Right lobe of liver (tissue), 6 donors: ENCODE results near the gene ARHGEF11. TPM values are rescaled to one million over a fixed set of nuclear protein-coding genes. Genes with fewer than 3 reads are reported as not detected.

Experiments
- ATAC-seq, 4 donors: fragments of 200-7000 bp; cut with Tn5 transposase; one replicate each; pipeline ENCODE4 v1.9.1; 2020; ENCODE audit warnings: mild to moderate bottlenecking in 4 of 4, moderate library complexity in 4 of 4
- DNase-seq, 3 donors: peaks; one replicate each; pipeline ENCODE4 v3.0.0-alpha.2; 2020
- H3K27ac ChIP-seq, 3 donors: fragments of 200-600 bp; one replicate each; pipeline ENCODE4 v1.8.0; 2022
- H3K27me3 ChIP-seq, 2 donors: fragments of 200-600 bp; one replicate each; pipeline ENCODE4 v1.8.0; 2022
- H3K36me3 ChIP-seq, 4 donors: fragments of 200-600 bp; sonication (generic) in 1 of 4; one replicate each; pipeline versions ENCODE4 v1.5.1 to v1.8.0; 2017 to 2022; ENCODE audit warnings: control low read depth in 1 of 4
- H3K4me1 ChIP-seq, 4 donors: fragments of 200-600 bp; sonication (generic) in 1 of 4; one replicate each; pipeline versions ENCODE4 v1.5.1 to v1.8.0; 2017 to 2022; ENCODE audit warnings: control low read depth in 1 of 4
- H3K4me3 ChIP-seq, 3 donors: fragments of 200-600 bp; one replicate each; pipeline ENCODE4 v1.8.0; 2022
- H3K9me3 ChIP-seq, 4 donors: fragments of 200-600 bp; sonication (generic) in 1 of 4; one replicate each; pipeline versions ENCODE4 v1.5.1 to v1.8.0; 2017 to 2022; ENCODE audit warnings: control low read depth in 1 of 4
- CTCF ChIP-seq, 4 donors: fragments of 200-600 bp in 3 of 4; fragments of 450-650 bp in 1 of 4; IDR thresholded peaks; one replicate each; pipeline versions ENCODE4 v1.5.1 to v1.8.0; 2016 to 2022; ENCODE audit warnings: antibody characterized with exemption in 4 of 4, mild to moderate bottlenecking in 2 of 4
- POLR2A ChIP-seq: fragments of 450-650 bp; IDR thresholded peaks from one replicate; pipeline ENCODE4 v1.6.1; 2017; ENCODE audit warnings: antibody characterized with exemption, mild to moderate bottlenecking
- WGBS: methylation state at CpG from one replicate; pipeline ENCODE4 v1.1.6; 2018; ENCODE audit warnings: low coverage, low lambda C conversion rate; ENCODE audit not compliant: insufficient coverage; ENCODE audit errors: missing lambda C conversion rate; 5-methylcytosine and 5-hydroxymethylcytosine counted together
- intact Hi-C, 2 donors: fragments of 100-400 bp; cut with DNase I; formaldehyde crosslinking; loops; one replicate each; pipeline versions ENCODE4 v1.11.2 to v1.14.1; 2022
- total RNA-seq, 6 experiments: library from RNA; depleted of rRNA in 2 of 6; stranded (reverse); fragments of >200 nt in 2 of 6; fragmentation: NEBNext Ultra II Directional in 3 of 6; extraction: Animal tissue kit (Norgen Biotek cat#: 25700) in 3 of 6; gene quantifications; one replicate each; pipeline versions ENCODE4 v1.1.0 to v1.2.4, GENCODE V29; 2016 to 2023
- donor health status: DM: no; HTN: yes; CAD: no.
- donor health status: DM: no; HTN: no; CAD: no.
- donor health status: DM: no; HTN: no; CAD: no.
- donor health status: DM: no; HTN: yes; CAD: no.
- donor health status: DM: no; HTN: yes; CAD: no.

Gene ARHGEF11
- total RNA-seq, 6 experiments from 2014 or later = 10.5 to 18.7 (median 12.8) TPM

DNA sequence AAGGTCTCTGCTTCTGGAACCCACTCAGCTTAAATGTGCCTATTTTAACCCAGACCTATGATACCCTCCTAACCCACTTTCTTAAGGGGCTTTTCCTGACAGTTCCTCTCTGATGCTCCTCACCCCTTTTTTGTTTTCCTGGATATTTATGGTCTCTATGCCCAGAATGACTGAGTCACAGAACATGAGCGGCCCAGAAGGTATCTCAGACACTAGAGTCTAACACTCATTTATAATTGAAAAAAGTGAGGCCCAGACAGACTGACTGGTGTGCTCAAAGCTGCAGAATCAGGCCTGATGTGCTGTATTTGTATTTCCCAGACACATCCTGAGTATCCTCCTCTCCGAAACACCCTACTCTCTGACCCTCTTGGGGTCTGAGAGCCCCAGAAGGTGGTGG lies 81.1 kb downstream of the ARHGEF11 start:
- DNase-seq = no peak
- Histone ChIP-seq H3K4me1 (no peaks in the 10 kb centered on the region), H3K27ac (no peak overlapping the region), H3K36me3 (peaks cover 0 to 54% (median 11%) of the 10 kb centered on the region in 4 donors), H3K9me3 (no peaks in the 10 kb centered on the region), H3K27me3 (no peaks in the 10 kb centered on the region), H3K4me3 (no peak overlapping the region)
- intact Hi-C loops = no loop called here
- 93% methylated on average over 2 of the region's 2 CpGs for WGBS
- TF ChIP-seq CTCF (IDR thresholded peaks at IDR 0.05) (no peak), POLR2A (no peak)
- no peak for ATAC-seq

- H3K4me1 ChIP-seq = no peaks in the 10 kb centered on the region
- no peak overlapping the region for H3K4me3 ChIP-seq
- 20% methylated on average over 2 of the region's 3 CpGs for WGBS
- no peaks in the 10 kb centered on the region for H3K27me3 ChIP-seq
- ATAC-seq (peak; percentile 44 to 78 (median 52)), DNase-seq (no peak)
- no peak overlapping the region for H3K27ac ChIP-seq
- TF ChIP-seq POLR2A (no peak), CTCF (IDR thresholded peaks at IDR 0.05) (no peak)
- H3K36me3 ChIP-seq = peaks cover 0 to 58% (median 12%) of the 10 kb centered on the region in 4 donors
- intact Hi-C loops = no loop called here
- no peaks in the 10 kb centered on the region for H3K9me3 ChIP-seq
Measured at GRCh38 chr1:156963621-156964020, 81.9 kb downstream of the ARHGEF11 start.

DNA sequence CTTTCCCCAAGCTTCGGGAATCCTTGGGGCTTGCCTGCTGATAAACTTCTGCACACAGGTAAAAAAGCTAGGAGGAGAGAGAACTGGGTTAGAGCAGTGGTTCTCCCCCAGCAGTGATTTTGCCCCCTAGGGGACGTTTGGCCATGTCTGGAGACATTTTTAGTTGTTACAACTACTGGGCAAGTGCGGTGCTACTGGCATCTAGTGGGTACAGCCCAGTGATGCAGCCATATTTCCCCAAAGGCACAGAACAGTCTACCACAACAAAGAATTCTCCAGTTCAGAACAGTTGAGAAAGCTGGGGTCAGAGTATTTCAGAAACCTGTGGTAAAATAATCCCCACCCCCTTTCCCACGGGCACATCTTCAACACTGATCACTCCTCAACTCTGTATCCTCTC lies 83.8 kb downstream of the ARHGEF11 start:
- no peaks in the 10 kb centered on the region for H3K27me3 ChIP-seq
- H3K4me3 ChIP-seq = no peak overlapping the region
- ATAC-seq (no peak), DNase-seq (no peak)
- intact Hi-C loops = no loop called here
- H3K36me3 ChIP-seq = peaks cover 0 to 61% (median 17%) of the 10 kb centered on the region in 4 donors
- no peaks in the 10 kb centered on the region for H3K9me3 ChIP-seq
- no peaks in the 10 kb centered on the region for H3K4me1 ChIP-seq
- 79% methylated on average over 4 of the region's 4 CpGs for WGBS
- no peak overlapping the region for H3K27ac ChIP-seq
- no peak for TF ChIP-seq POLR2A
- no peak for TF ChIP-seq CTCF (IDR thresholded peaks at IDR 0.05)

- no peak overlapping the region for H3K27ac ChIP-seq
- intact Hi-C loops = no loop called here
- ATAC-seq (no peak), DNase-seq (no peak)
- H3K4me1 ChIP-seq = no peaks in the 10 kb centered on the region
- H3K36me3 ChIP-seq = peaks cover 0 to 65% (median 21%) of the 10 kb centered on the region in 4 donors
- WGBS = 87% methylated on average over 3 of the region's 6 CpGs
- H3K27me3 ChIP-seq = no peaks in the 10 kb centered on the region
- TF ChIP-seq POLR2A (no peak), CTCF (IDR thresholded peaks at IDR 0.05) (no peak)
- H3K9me3 ChIP-seq = no peaks in the 10 kb centered on the region
- no peak overlapping the region for H3K4me3 ChIP-seq
Measured at GRCh38 chr1:156959925-156960324, 85.6 kb downstream of the ARHGEF11 start.

- no peak overlapping the region for H3K4me3 ChIP-seq
- no peak for DNase-seq
- intact Hi-C loops = no loop called here
- H3K27ac ChIP-seq = no peak overlapping the region
- 100% methylated on average over 2 of the region's 2 CpGs for WGBS
- H3K36me3 ChIP-seq = peaks cover 0 to 65% (median 21%) of the 10 kb centered on the region in 4 donors
- no peaks in the 10 kb centered on the region for H3K9me3 ChIP-seq
- ATAC-seq = no peak
- no peaks in the 10 kb centered on the region for H3K27me3 ChIP-seq
- H3K4me1 ChIP-seq = no peaks in the 10 kb centered on the region
- TF ChIP-seq CTCF (IDR thresholded peaks at IDR 0.05) = no peak
- TF ChIP-seq POLR2A = no peak
Measured at GRCh38 chr1:156959414-156959813, 86.1 kb downstream of the ARHGEF11 start.
